ENCODE results near the gene EHBP1. TPM values are rescaled to one million over a fixed set of nuclear protein-coding genes. Genes with fewer than 3 reads are reported as not detected.

The EHBP1 gene
- total and polyA plus RNA-seq, 2 donors (not counting 1 experiment from before 2014, with no cell fraction given): 129 to 191 TPM

- no peaks in the 10 kb centered on the region for H4K20me1 ChIP-seq (ENCODE audit: control insufficient read depth, extremely low read depth, insufficient read depth, low read length)
- no peak overlapping the region for H3K27ac ChIP-seq (ENCODE audit: insufficient read depth, low read length)
- H3K4me3 ChIP-seq (replicated peaks in 1 of 4; ENCODE audit: control extremely low read depth in 1 of 4, insufficient read depth in 1 of 4, low read depth in 3 of 4, low read length in 4 of 4): no peak overlapping the region
- no peaks in the 10 kb centered on the region for H3K36me3 ChIP-seq (ENCODE audit: control insufficient read depth, insufficient read depth, low read length)
- H3K9me3 ChIP-seq (ENCODE audit: control insufficient read depth, insufficient read depth, low read depth, low read length): no peaks in the 10 kb centered on the region
- no peak overlapping the region for H3K4me2 ChIP-seq (ENCODE audit: extremely low read depth, insufficient read depth, low read length)
- no peak overlapping the region for H2AFZ ChIP-seq (ENCODE audit: low read length)
- H3K9ac ChIP-seq (ENCODE audit: insufficient read depth, low read length): no peak overlapping the region
- H3K4me1 ChIP-seq (ENCODE audit: control insufficient read depth, extremely low read depth, insufficient read depth, low read length): no peaks in the 10 kb centered on the region
- no peaks in the 10 kb centered on the region for H3K79me2 ChIP-seq (ENCODE audit: control insufficient read depth, insufficient read depth, low read length)
- DNase-seq (ENCODE audit: low read depth in 2 of 2): no peak
- TF ChIP-seq EZH2 (IDR thresholded peaks at IDR 0.05; ENCODE audit: low read length, missing control alignments): no peak
- no peaks in the 10 kb centered on the region for H3K27me3 ChIP-seq (ENCODE audit: control insufficient read depth, insufficient read depth, low read length)
These were observed 178.6 kb downstream of the EHBP1 start for GRCh38 chr2:62884086-62884485.

DNA sequence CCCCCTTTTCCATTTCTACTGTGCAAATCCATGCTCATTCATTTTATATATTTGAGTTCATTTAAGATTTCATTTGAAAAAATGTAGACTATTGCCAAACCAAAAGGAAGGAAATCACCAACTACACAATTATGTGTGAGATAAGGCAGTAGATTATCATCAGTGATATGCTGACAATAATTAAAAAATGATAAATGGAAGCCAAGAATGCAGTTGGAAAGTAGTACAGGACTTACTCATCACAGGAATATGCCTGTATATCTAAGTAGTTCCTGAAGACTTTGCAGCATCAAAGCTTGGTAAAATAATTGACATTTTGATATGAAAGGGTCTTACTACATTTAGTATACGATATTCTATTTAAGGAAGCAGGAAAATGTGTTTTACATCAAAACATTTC is 179.0 kb downstream of the EHBP1 start:
- no peaks in the 10 kb centered on the region for H3K4me1 ChIP-seq (ENCODE audit: control insufficient read depth, extremely low read depth, insufficient read depth, low read length)
- H3K9me3 ChIP-seq (ENCODE audit: control insufficient read depth, insufficient read depth, low read depth, low read length): no peaks in the 10 kb centered on the region
- no peak overlapping the region for H3K4me3 ChIP-seq (replicated peaks in 1 of 4; ENCODE audit: control extremely low read depth in 1 of 4, insufficient read depth in 1 of 4, low read depth in 3 of 4, low read length in 4 of 4)
- H3K27ac ChIP-seq (ENCODE audit: insufficient read depth, low read length): no peak overlapping the region
- H3K9ac ChIP-seq (ENCODE audit: insufficient read depth, low read length): no peak overlapping the region
- TF ChIP-seq CTCF (conservative IDR thresholded peaks at IDR 0.05 in 1 of 2, IDR thresholded peaks at IDR 0.05 in 1 of 2; ENCODE audit: low read depth in 1 of 2, low read length in 2 of 2): no peak
- TF ChIP-seq EZH2 (IDR thresholded peaks at IDR 0.05; ENCODE audit: low read length, missing control alignments): no peak
- H3K4me2 ChIP-seq (ENCODE audit: extremely low read depth, insufficient read depth, low read length): no peak overlapping the region
- peak in 1 of 2 donors; percentile 74 for DNase-seq (ENCODE audit: low read depth in 2 of 2)
- H3K27me3 ChIP-seq (ENCODE audit: control insufficient read depth, insufficient read depth, low read length): no peaks in the 10 kb centered on the region
- H3K36me3 ChIP-seq (ENCODE audit: control insufficient read depth, insufficient read depth, low read length): no peaks in the 10 kb centered on the region
- H3K79me2 ChIP-seq (ENCODE audit: control insufficient read depth, insufficient read depth, low read length): no peaks in the 10 kb centered on the region
- H4K20me1 ChIP-seq (ENCODE audit: control insufficient read depth, extremely low read depth, insufficient read depth, low read length): no peaks in the 10 kb centered on the region
- H2AFZ ChIP-seq (ENCODE audit: low read length): no peak overlapping the region

GRCh38 chr2:62894966-62895631 is 189.6 kb downstream of the EHBP1 start:
- Histone ChIP-seq H3K4me3 (replicated peaks in 1 of 4; ENCODE audit: control extremely low read depth in 1 of 4, insufficient read depth in 1 of 4, low read depth in 3 of 4, low read length in 4 of 4) (no peak overlapping the region), H3K36me3 (ENCODE audit: control insufficient read depth, insufficient read depth, low read length) (no peaks in the 10 kb centered on the region), H3K27me3 (ENCODE audit: control insufficient read depth, insufficient read depth, low read length) (no peaks in the 10 kb centered on the region), H3K4me2 (ENCODE audit: extremely low read depth, insufficient read depth, low read length) (no peak overlapping the region), H3K79me2 (ENCODE audit: control insufficient read depth, insufficient read depth, low read length) (no peaks in the 10 kb centered on the region), H3K27ac (ENCODE audit: insufficient read depth, low read length) (no peak overlapping the region), H4K20me1 (ENCODE audit: control insufficient read depth, extremely low read depth, insufficient read depth, low read length) (no peaks in the 10 kb centered on the region), H3K4me1 (ENCODE audit: control insufficient read depth, extremely low read depth, insufficient read depth, low read length) (peaks cover 2% of the 10 kb centered on the region), H3K9me3 (ENCODE audit: control insufficient read depth, insufficient read depth, low read depth, low read length) (no peaks in the 10 kb centered on the region), H2AFZ (ENCODE audit: low read length) (no peak overlapping the region), H3K9ac (ENCODE audit: insufficient read depth, low read length) (no peak overlapping the region)
- TF ChIP-seq EZH2 (IDR thresholded peaks at IDR 0.05; ENCODE audit: low read length, missing control alignments) (no peak), CTCF (conservative IDR thresholded peaks at IDR 0.05 in 1 of 2, IDR thresholded peaks at IDR 0.05 in 1 of 2; ENCODE audit: low read depth in 1 of 2, low read length in 2 of 2) (no peak)
- no peak for DNase-seq (ENCODE audit: low read depth in 2 of 2)

Data from fibroblast of lung (primary cell).